ENCODE results near the gene RGP1.

- no peak for TF ChIP-seq CTCF (IDR thresholded peaks at IDR 0.05)
- TF ChIP-seq POLR2A (IDR thresholded peaks at IDR 0.05), result no peak
These were observed 10.7 kb downstream of the RGP1 start for GRCh38 chr9:35759795-35760194.

All from stomach (tissue), 4 donors.